GM23338 (cell line): ENCODE data around the gene TULP4. TPM values are rescaled to one million over a fixed set of nuclear protein-coding genes. Genes with fewer than 3 reads are reported as not detected.

Experiments used
- ATAC-seq: fragments of 200-7000 bp; cut with Tn5 transposase; 3 replicates; pipeline ENCODE4 v1.9.1; 2020
- DNase-seq: peaks from one replicate; pipeline ENCODE4 v3.0.0-alpha.2; 2015; ENCODE audit warnings: low spot score
- H2AFZ ChIP-seq: fragments of 200-600 bp; sonication (generic); 2 replicates; pipeline ENCODE4 v1.8.0; 2016; ENCODE audit warnings: antibody characterized with exemption, mild to moderate bottlenecking, moderate library complexity
- H3F3A ChIP-seq: fragments of 200-600 bp; sonication (generic); replicated peaks from 2 replicates; pipeline ENCODE4 v1.8.0; 2017; ENCODE audit warnings: antibody characterized with exemption, mixed run types, low read depth
- H3K27ac ChIP-seq: fragments of 200-600 bp; sonication (generic); 2 replicates; pipeline ENCODE4 v1.6.1; 2016; ENCODE audit warnings: low read depth
- H3K27me3 ChIP-seq: fragments of 200-600 bp; sonication (generic); 2 replicates; pipeline ENCODE4 v1.8.0; 2016; ENCODE audit warnings: mild to moderate bottlenecking, mixed run types, moderate library complexity; ENCODE audit not compliant: insufficient read depth
- H3K36me3 ChIP-seq: fragments of 200-600 bp; sonication (generic); 2 replicates; pipeline ENCODE4 v1.8.0; 2016; ENCODE audit warnings: mild to moderate bottlenecking; ENCODE audit not compliant: insufficient read depth
- H3K4me1 ChIP-seq: fragments of 200-600 bp; sonication (generic); 2 replicates; pipeline ENCODE4 v1.8.0; 2016; ENCODE audit warnings: mild to moderate bottlenecking, moderate library complexity; ENCODE audit not compliant: insufficient read depth
- H3K4me2 ChIP-seq: fragments of 200-600 bp; sonication (generic); 2 replicates; pipeline ENCODE4 v1.7.1; 2017; ENCODE audit warnings: mixed run types
- H3K4me3 ChIP-seq: fragments of 200-600 bp; sonication (generic); 2 replicates; pipeline ENCODE4 v1.6.1; 2016; ENCODE audit warnings: mixed run types
- H3K79me2 ChIP-seq: fragments of 200-600 bp; sonication (generic); replicated peaks from 2 replicates; pipeline ENCODE4 v1.8.0; 2017; ENCODE audit warnings: mild to moderate bottlenecking; ENCODE audit not compliant: insufficient read depth
- H3K9me2 ChIP-seq: fragments of 200-600 bp; sonication (generic); 2 replicates; pipeline ENCODE4 v1.8.0; 2017; ENCODE audit not compliant: insufficient read depth
- H4K20me1 ChIP-seq: fragments of 200-600 bp; sonication (generic); replicated peaks from 2 replicates; pipeline ENCODE4 v1.8.0; 2017; ENCODE audit warnings: mild to moderate bottlenecking; ENCODE audit not compliant: insufficient read depth
- H3K27ac Mint-ChIP-seq: 2 replicates; pipeline ENCODE4 v1.8.0; 2020; ENCODE audit warnings: inconsistent platforms, mild to moderate bottlenecking, moderate library complexity, mixed read lengths
- H3K27me3 Mint-ChIP-seq: 3 replicates; pipeline ENCODE4 v1.8.0; 2022; ENCODE audit warnings: low read depth, mild to moderate bottlenecking, moderate library complexity, mixed read lengths, inconsistent platforms; ENCODE audit not compliant: insufficient read depth, poor library complexity
- H3K36me3 Mint-ChIP-seq: 3 replicates; pipeline ENCODE4 v1.8.0; 2021; ENCODE audit warnings: low read depth, mild to moderate bottlenecking, inconsistent platforms, moderate library complexity, mixed read lengths
- H3K4me1 Mint-ChIP-seq: 3 replicates; pipeline ENCODE4 v1.8.0; 2020; ENCODE audit warnings: mild to moderate bottlenecking, inconsistent platforms, mixed read lengths
- H3K4me3 Mint-ChIP-seq: 3 replicates; pipeline ENCODE4 v1.8.0; 2021; ENCODE audit warnings: moderate library complexity, mild to moderate bottlenecking, inconsistent platforms, mixed read lengths
- H3K9me3 Mint-ChIP-seq: 3 replicates; pipeline ENCODE4 v1.8.0; 2020; ENCODE audit warnings: moderate library complexity, mild to moderate bottlenecking, inconsistent platforms, mixed read lengths
- CTCF ChIP-seq, 2 experiments: fragments of 200-600 bp in 1 of 2; sonication (generic) in 1 of 2; conservative IDR thresholded peaks; 2 replicates each; pipeline versions ENCODE4 v1.5.1 to v1.6.1; 2016 to 2017; ENCODE audit warnings: antibody characterized with exemption in 2 of 2, low read depth in 2 of 2, mild to moderate bottlenecking in 2 of 2, moderate library complexity in 1 of 2
- ETS1 ChIP-seq: IDR thresholded peaks from 2 replicates; pipeline ENCODE4 v1.6.1; 2016; ENCODE audit warnings: antibody characterized with exemption
- EZH2 ChIP-seq: fragments of 200-600 bp; sonication (generic); IDR thresholded peaks from one replicate; pipeline ENCODE4 v1.8.0; 2017; ENCODE audit warnings: antibody characterized with exemption, mild to moderate bottlenecking, low read depth; ENCODE audit not compliant: unreplicated experiment
- EZH2phosphoT487 ChIP-seq: fragments of 200-600 bp; sonication (generic); IDR thresholded peaks from one replicate; pipeline ENCODE4 v1.8.1; 2018; ENCODE audit warnings: antibody characterized with exemption; ENCODE audit not compliant: unreplicated experiment
- POLR2AphosphoS5 ChIP-seq: IDR thresholded peaks from 2 replicates; pipeline ENCODE4 v1.6.1; 2016; ENCODE audit warnings: antibody characterized with exemption, low read depth
- REST ChIP-seq: IDR thresholded peaks from one replicate; pipeline ENCODE4 v1.6.1; 2018; ENCODE audit warnings: antibody characterized with exemption; ENCODE audit not compliant: unreplicated experiment
- STAT1 ChIP-seq: IDR thresholded peaks from one replicate; pipeline ENCODE4 v1.6.1; 2016; ENCODE audit warnings: antibody characterized with exemption; ENCODE audit not compliant: unreplicated experiment
- ZNF114 ChIP-seq: fragments of 250-450 bp; sonication (Bioruptor Pico); IDR thresholded peaks from 2 replicates; pipeline ENCODE4 v1.5.0; 2020; ENCODE audit warnings: mild to moderate bottlenecking, moderate library complexity
- ZNF331 ChIP-seq: fragments of 250-450 bp; sonication (Bioruptor Pico); IDR thresholded peaks from 2 replicates; pipeline ENCODE4 v1.5.0; 2020; ENCODE audit warnings: low read depth, mild to moderate bottlenecking, moderate library complexity
- polyA plus RNA-seq: library from polyadenylated mRNA; unstranded; fragments of >200 nt; fragmentation: Nextera tagmentation; extraction: Ambion mirVana; gene quantifications from 2 replicates; pipeline ENCODE4 v1.2.1, GENCODE V29; 2016
- total RNA-seq: library from RNA; depleted of rRNA; stranded (reverse); fragments of >200 nt; shearing (Covaris generic); gene quantifications from 2 replicates; pipeline ENCODE4 v1.2.3, GENCODE V29; 2014

TULP4 gene
- total and polyA plus RNA-seq, 2 experiments from 2014 or later: 31.2 to 50.2 TPM

GRCh38 chr6:158465257-158465656 is 153.0 kb downstream of the TULP4 start:
- ATAC-seq: no peak
- H3K27me3 ChIP-seq: peaks cover 50% of the 10 kb centered on the region
- peaks cover 54% of the 10 kb centered on the region for H3K27me3 Mint-ChIP-seq
- H2AFZ ChIP-seq: no peak overlapping the region
- no peaks in the 10 kb centered on the region for H3K36me3 ChIP-seq
- H3F3A ChIP-seq: no peaks in the 10 kb centered on the region; the same call in 1 of the 2 replicates
- no peak overlapping the region for H3K27ac Mint-ChIP-seq
- no peak for DNase-seq
- H3K4me2 ChIP-seq: peak overlapping the region; percentile 3
- 0 out of 2 replicates have a peak, but pooled peaks cover 3% of the 10 kb centered on the region for H4K20me1 ChIP-seq
- peak overlapping the region; percentile 15 for H3K27ac ChIP-seq
- H3K9me2 ChIP-seq: no peaks in the 10 kb centered on the region
- H3K79me2 ChIP-seq: no peaks in the 10 kb centered on the region
- H3K4me1 Mint-ChIP-seq: peaks cover 74% of the 10 kb centered on the region
- H3K9me3 Mint-ChIP-seq: peaks cover 32% of the 10 kb centered on the region
- TF ChIP-seq EZH2 (no peak), REST (no peak), POLR2AphosphoS5 (no peak), ZNF114 (CRISPR knock-in tag) (no peak), EZH2phosphoT487 (no peak), CTCF (conservative IDR thresholded peaks at IDR 0.05; ENCODE audit: low read depth in 2 of 2) (no peak)
- no peak overlapping the region for H3K4me3 Mint-ChIP-seq
- peaks cover 47% of the 10 kb centered on the region for H3K4me1 ChIP-seq
- H3K4me3 ChIP-seq: peak overlapping the region; percentile 0; the same call in 1 of the 2 replicates
- peaks cover 47% of the 10 kb centered on the region for H3K36me3 Mint-ChIP-seq

- Histone ChIP-seq H3K9me2 (no peaks in the 10 kb centered on the region), H3K27me3 (peaks cover 55% of the 10 kb centered on the region), H2AFZ (no peak overlapping the region), H4K20me1 (peaks cover 7% of the 10 kb centered on the region; the same call in 1 of the 2 replicates), H3K4me2 (peak overlapping the region; percentile 3), H3K36me3 (no peaks in the 10 kb centered on the region), H3K79me2 (no peaks in the 10 kb centered on the region), H3K4me1 (peaks cover 47% of the 10 kb centered on the region), H3K4me3 (no peak overlapping the region), H3F3A (no peaks in the 10 kb centered on the region; the same call in 1 of the 2 replicates), H3K27ac (no peak overlapping the region)
- no peak overlapping the region for H3K27ac Mint-ChIP-seq
- peaks cover 47% of the 10 kb centered on the region for H3K36me3 Mint-ChIP-seq
- peaks cover 73% of the 10 kb centered on the region for H3K4me1 Mint-ChIP-seq
- TF ChIP-seq EZH2phosphoT487: no peak
- no peak for TF ChIP-seq ETS1
- no peak for TF ChIP-seq ZNF331 (CRISPR knock-in tag)
- TF ChIP-seq STAT1: no peak
- no peak for TF ChIP-seq POLR2AphosphoS5
- TF ChIP-seq REST: no peak
- H3K4me3 Mint-ChIP-seq: no peak overlapping the region
- no peak for ATAC-seq
- no peak for DNase-seq
- H3K27me3 Mint-ChIP-seq: peaks cover 59% of the 10 kb centered on the region
- H3K9me3 Mint-ChIP-seq: peaks cover 32% of the 10 kb centered on the region
Observed at GRCh38 chr6:158465747-158466146, 153.5 kb downstream of the TULP4 start.
